SK-N-MC (cell line): ENCODE data around the gene HOXA11.

Source experiments
- DNase-seq: peaks from one replicate; pipeline ENCODE4 v3.0.0-alpha.2; 2011; ENCODE audit warnings: low read depth, low spot score
- H3K27ac ChIP-seq: fragments of 200-600 bp; sonication (generic); 2 replicates; pipeline ENCODE4 v1.5.1; 2016; ENCODE audit warnings: mixed run types
- H3K36me3 ChIP-seq: fragments of 200-600 bp; sonication (generic); 2 replicates; pipeline ENCODE4 v1.6.1; 2017; ENCODE audit warnings: antibody characterized with exemption, low read length, mixed read lengths; ENCODE audit not compliant: insufficient read depth
- H3K4me3 ChIP-seq: fragments of 200-600 bp; sonication (generic); 2 replicates; pipeline ENCODE4 v1.5.1; 2016
- H3K9ac ChIP-seq: fragments of 200-600 bp; sonication (generic); 2 replicates; pipeline ENCODE4 v1.8.0; 2017; ENCODE audit warnings: mixed run types, mixed read lengths; ENCODE audit not compliant: insufficient read length
- H3K9me3 ChIP-seq: fragments of 200-600 bp; sonication (generic); 2 replicates; pipeline ENCODE4 v1.6.1; 2017; ENCODE audit warnings: low read depth, mild to moderate bottlenecking, antibody characterized with exemption, low read length, moderate library complexity, mixed read lengths
- EZH2 ChIP-seq: fragments of 200-600 bp; sonication (generic); IDR thresholded peaks from one replicate; pipeline ENCODE4 v1.6.1; 2017; ENCODE audit warnings: antibody characterized with exemption
- FOXP2 ChIP-seq: optimal IDR thresholded peaks from 2 replicates; pipeline ENCODE3; 2011; ENCODE audit warnings: mild to moderate bottlenecking, moderate library complexity; ENCODE audit not compliant: insufficient read depth; ENCODE audit errors: extremely low read length, control extremely low read depth
- POLR2AphosphoS5 ChIP-seq: IDR thresholded peaks from 2 replicates; pipeline ENCODE4 v1.6.1; 2012; ENCODE audit warnings: mild to moderate bottlenecking, low read depth, low read length, borderline replicate concordance

The HOXA11 gene

GRCh38 chr7:27139334-27140125 is 45.5 kb downstream of the HOXA11 start:
- Histone ChIP-seq H3K9ac (no peak overlapping the region), H3K4me3 (peak overlapping the region; percentile 55), H3K9me3 (no peaks in the 10 kb centered on the region), H3K27ac (no peak overlapping the region), H3K36me3 (no peaks in the 10 kb centered on the region)
- DNase-seq = no peak
- TF ChIP-seq FOXP2 (no peak), EZH2 (peak; percentile 84)

GRCh38 chr7:27138985-27139333 is 46.1 kb downstream of the HOXA11 start:
- H3K9ac ChIP-seq = no peak overlapping the region
- no peaks in the 10 kb centered on the region for H3K36me3 ChIP-seq
- H3K9me3 ChIP-seq = no peaks in the 10 kb centered on the region
- TF ChIP-seq POLR2AphosphoS5 (no peak), FOXP2 (no peak), EZH2 (no peak)
- no peak for DNase-seq
- no peak overlapping the region; the same call in 1 of the 2 replicates for H3K4me3 ChIP-seq
- no peak overlapping the region for H3K27ac ChIP-seq

GRCh38 chr7:27138472-27138871 is 46.6 kb downstream of the HOXA11 start:
- no peak for DNase-seq
- Histone ChIP-seq H3K4me3 (no peak overlapping the region), H3K9me3 (no peaks in the 10 kb centered on the region), H3K27ac (no peak overlapping the region), H3K36me3 (no peaks in the 10 kb centered on the region), H3K9ac (no peak overlapping the region)
- TF ChIP-seq EZH2 (no peak), FOXP2 (no peak), POLR2AphosphoS5 (no peak)

- H3K9ac ChIP-seq = no peak overlapping the region
- no peaks in the 10 kb centered on the region for H3K36me3 ChIP-seq
- H3K4me3 ChIP-seq = no peak overlapping the region
- no peak for TF ChIP-seq POLR2AphosphoS5
- no peak for TF ChIP-seq FOXP2
- no peak for TF ChIP-seq EZH2
- no peak for DNase-seq
- H3K9me3 ChIP-seq = no peaks in the 10 kb centered on the region
- H3K27ac ChIP-seq = no peak overlapping the region
Measured at GRCh38 chr7:27137640-27138315, 47.3 kb downstream of the HOXA11 start.

GRCh38 chr7:27134392-27134791 is 50.6 kb downstream of the HOXA11 start:
- Histone ChIP-seq H3K9me3 (no peaks in the 10 kb centered on the region), H3K4me3 (no peak overlapping the region), H3K9ac (no peak overlapping the region), H3K27ac (no peak overlapping the region), H3K36me3 (no peaks in the 10 kb centered on the region)
- TF ChIP-seq FOXP2 = no peak
- no peak for DNase-seq

GRCh38 chr7:27133409-27134231 is 51.4 kb downstream of the HOXA11 start:
- Histone ChIP-seq H3K4me3 (no peak overlapping the region), H3K36me3 (no peaks in the 10 kb centered on the region), H3K9me3 (no peaks in the 10 kb centered on the region), H3K27ac (no peak overlapping the region), H3K9ac (no peak overlapping the region)
- no peak for TF ChIP-seq POLR2AphosphoS5
- no peak for TF ChIP-seq EZH2
- DNase-seq = no peak

GRCh38 chr7:27132978-27133377 is 52.1 kb downstream of the HOXA11 start:
- Histone ChIP-seq H3K9ac (no peak overlapping the region), H3K4me3 (no peak overlapping the region), H3K36me3 (no peaks in the 10 kb centered on the region), H3K27ac (no peak overlapping the region), H3K9me3 (no peaks in the 10 kb centered on the region)
- TF ChIP-seq EZH2 (no peak), FOXP2 (no peak), POLR2AphosphoS5 (no peak)
- DNase-seq = no peak

- Histone ChIP-seq H3K4me3 (no peak overlapping the region), H3K9me3 (no peaks in the 10 kb centered on the region), H3K27ac (no peak overlapping the region), H3K36me3 (no peaks in the 10 kb centered on the region), H3K9ac (no peak overlapping the region)
- TF ChIP-seq EZH2 (no peak), FOXP2 (no peak), POLR2AphosphoS5 (no peak)
- no peak for DNase-seq
Measured at GRCh38 chr7:27132214-27132613, 52.8 kb downstream of the HOXA11 start.
